ENCODE measurements around the gene D2HGDH. TPM values are rescaled to one million over a fixed set of nuclear protein-coding genes. Genes with fewer than 3 reads are reported as not detected.

D2HGDH gene
- total RNA-seq, 2 experiments from 2014 or later = 18.5 to 29.2 TPM

DNA sequence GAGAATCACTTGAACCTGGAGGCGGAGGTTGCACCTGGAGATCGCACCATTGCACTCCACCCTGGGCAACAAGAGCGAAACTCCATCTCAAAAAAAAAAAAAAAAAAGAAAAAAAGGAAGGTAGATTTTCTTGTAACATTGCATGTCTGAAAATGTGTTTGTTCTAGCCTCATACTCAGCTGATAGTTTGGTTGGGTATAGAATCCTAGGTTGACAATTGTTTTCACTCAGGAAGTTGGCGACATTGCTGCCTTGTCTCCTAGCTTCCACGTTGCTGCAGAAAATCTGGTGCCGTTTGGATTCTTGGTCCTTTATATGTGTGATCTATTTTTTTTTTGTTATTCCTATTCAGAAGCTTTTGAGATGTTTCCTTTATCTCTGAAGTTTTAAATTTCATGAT, 27.9 kb upstream of the D2HGDH start:
- Mint-ChIP-seq H3K9me3 (peaks cover 7% of the 10 kb centered on the region), H3K4me3 (no peak overlapping the region), H3K4me1 (peaks cover 8% of the 10 kb centered on the region), H3K27ac (no peak overlapping the region), H3K36me3 (ENCODE audit: low read depth) (peaks cover 50% of the 10 kb centered on the region), H3K27me3 (no peaks in the 10 kb centered on the region)
- POLR2A ChIA-PET = interaction anchor here (0.6 kb wide), 1 partner anchor 153 kb away, joined by 4 read pairs; no protein-coding TSS in a partner anchor
- DNase-seq = no peak
- CTCF ChIA-PET = interaction anchor here (0.7 to 0.9 kb wide), 3 partner anchors 9 to 245 kb away, joined by 4 to 5 read pairs (median 4); no protein-coding TSS in a partner anchor

DNA sequence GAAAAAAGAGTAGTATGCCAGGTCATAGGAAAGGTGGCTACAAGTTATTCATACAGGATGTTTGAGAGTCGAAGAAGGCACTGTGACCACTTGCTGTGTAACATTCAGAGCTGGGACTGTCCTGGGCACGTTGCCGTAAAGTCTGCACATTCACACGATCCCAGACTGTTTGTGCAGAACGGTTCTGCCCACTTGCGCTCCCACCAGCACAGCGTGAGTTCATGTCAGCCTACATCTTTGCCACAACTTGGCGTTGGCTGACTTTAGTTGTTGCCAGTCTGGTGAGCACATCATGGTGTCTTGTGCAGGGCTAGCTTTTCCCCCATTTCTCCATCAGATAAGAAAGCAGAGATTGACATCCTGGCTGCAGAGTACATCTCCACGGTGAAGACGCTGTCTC, 25.6 kb upstream of the D2HGDH start:
- peaks cover 7% of the 10 kb centered on the region for H3K9me3 Mint-ChIP-seq
- no peak overlapping the region for H3K4me3 Mint-ChIP-seq
- H3K27ac Mint-ChIP-seq = no peak overlapping the region
- DNase-seq = no peak
- peaks cover 1% of the 10 kb centered on the region for H3K4me1 Mint-ChIP-seq
- POLR2A ChIA-PET = no interaction called here
- no peaks in the 10 kb centered on the region for H3K27me3 Mint-ChIP-seq
- CTCF ChIA-PET = interaction anchor here (1.2 kb wide), 1 partner anchor 35 kb away, joined by 3 read pairs; no protein-coding TSS in a partner anchor
- peaks cover 59% of the 10 kb centered on the region for H3K36me3 Mint-ChIP-seq (ENCODE audit: low read depth)

DNA sequence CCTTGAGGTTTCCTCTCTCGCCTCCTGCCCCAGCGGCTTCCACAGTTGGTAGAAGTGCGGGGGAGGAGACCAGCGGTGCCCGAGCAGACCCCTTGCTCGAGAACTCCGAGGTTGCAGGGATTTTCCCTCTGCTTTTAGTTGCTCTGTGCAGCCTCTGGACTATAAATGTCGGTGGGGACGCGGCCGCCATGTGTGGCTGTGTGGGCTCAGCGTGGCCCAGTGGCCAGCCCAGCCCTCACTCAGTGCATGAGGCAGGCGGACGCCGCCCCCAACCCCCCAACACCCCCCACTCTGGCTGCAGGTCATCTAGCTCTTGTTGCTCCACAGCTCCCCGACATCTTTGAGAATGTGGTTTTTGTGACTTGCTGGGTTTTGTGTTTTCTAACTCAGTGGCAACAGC, 15.3 kb upstream of the D2HGDH start:
- peaks cover 9% of the 10 kb centered on the region for H3K9me3 Mint-ChIP-seq
- POLR2A ChIA-PET = no interaction called here
- no peaks in the 10 kb centered on the region for H3K27me3 Mint-ChIP-seq
- DNase-seq = no peak
- H3K36me3 Mint-ChIP-seq (ENCODE audit: low read depth) = peaks cover 50% of the 10 kb centered on the region
- H3K4me3 Mint-ChIP-seq = no peak overlapping the region
- peaks cover 2% of the 10 kb centered on the region for H3K4me1 Mint-ChIP-seq
- CTCF ChIA-PET = interaction anchor here (1.1 to 1.6 kb wide), 3 partner anchors 10 to 21 kb away, joined by 3 to 5 read pairs (median 3); no protein-coding TSS in a partner anchor
- no peak overlapping the region for H3K27ac Mint-ChIP-seq

DNA sequence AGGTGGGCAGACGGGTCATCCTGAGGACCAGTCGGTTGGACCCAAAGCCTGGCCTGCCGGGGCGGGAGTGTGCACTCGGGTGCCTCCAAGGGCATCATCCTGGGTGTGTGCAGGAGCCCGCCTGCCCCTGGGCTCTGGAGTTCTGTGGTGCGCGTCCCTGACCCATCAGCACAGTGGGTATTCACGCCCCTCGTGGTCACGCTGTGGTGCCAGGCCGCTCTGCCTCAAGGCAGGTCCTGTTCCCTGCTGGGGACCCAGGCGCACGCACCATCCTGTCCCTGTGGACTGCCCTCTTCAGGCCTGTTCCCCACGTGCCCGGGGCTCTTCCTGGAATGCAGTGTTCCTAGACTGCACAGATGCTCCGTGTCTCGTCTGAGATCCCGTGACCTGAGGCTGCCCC, 14.3 kb upstream of the D2HGDH start:
- CTCF ChIA-PET = interaction anchor here (1.4 kb wide), 1 partner anchor 20 kb away, joined by 5 read pairs; no protein-coding TSS in a partner anchor
- DNase-seq = no peak
- H3K4me1 Mint-ChIP-seq = peaks cover 2% of the 10 kb centered on the region
- POLR2A ChIA-PET = no interaction called here
- no peaks in the 10 kb centered on the region for H3K27me3 Mint-ChIP-seq
- no peak overlapping the region for H3K27ac Mint-ChIP-seq
- H3K36me3 Mint-ChIP-seq (ENCODE audit: low read depth) = peaks cover 46% of the 10 kb centered on the region
- H3K9me3 Mint-ChIP-seq = peaks cover 11% of the 10 kb centered on the region
- no peak overlapping the region for H3K4me3 Mint-ChIP-seq

DNA sequence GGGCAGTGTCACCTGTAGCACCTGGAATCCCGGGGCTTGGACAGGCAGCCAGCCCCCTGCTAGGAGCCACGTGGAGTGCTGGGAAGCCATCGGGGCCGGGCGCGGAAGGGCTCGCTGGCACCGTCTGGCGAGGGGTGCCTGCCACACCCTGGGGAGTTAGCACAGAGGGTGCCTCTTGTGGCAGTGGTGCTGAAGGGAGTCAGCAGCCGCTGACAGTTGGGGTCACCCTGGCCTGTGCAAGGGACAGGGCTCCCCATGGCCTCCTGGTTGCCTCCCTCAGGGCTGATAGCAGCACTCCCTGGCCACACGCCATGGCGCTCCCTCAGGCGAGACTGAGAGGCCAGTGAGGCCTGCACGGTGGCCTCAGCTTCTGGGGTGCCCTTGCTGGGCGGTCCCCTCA, 13.9 kb upstream of the D2HGDH start:
- peaks cover 2% of the 10 kb centered on the region for H3K4me1 Mint-ChIP-seq
- H3K36me3 Mint-ChIP-seq (ENCODE audit: low read depth) = peaks cover 48% of the 10 kb centered on the region
- POLR2A ChIA-PET = no interaction called here
- H3K4me3 Mint-ChIP-seq = no peak overlapping the region
- CTCF ChIA-PET = no interaction called here
- H3K9me3 Mint-ChIP-seq = peaks cover 11% of the 10 kb centered on the region
- no peaks in the 10 kb centered on the region for H3K27me3 Mint-ChIP-seq
- no peak for DNase-seq
- no peak overlapping the region for H3K27ac Mint-ChIP-seq

DNA sequence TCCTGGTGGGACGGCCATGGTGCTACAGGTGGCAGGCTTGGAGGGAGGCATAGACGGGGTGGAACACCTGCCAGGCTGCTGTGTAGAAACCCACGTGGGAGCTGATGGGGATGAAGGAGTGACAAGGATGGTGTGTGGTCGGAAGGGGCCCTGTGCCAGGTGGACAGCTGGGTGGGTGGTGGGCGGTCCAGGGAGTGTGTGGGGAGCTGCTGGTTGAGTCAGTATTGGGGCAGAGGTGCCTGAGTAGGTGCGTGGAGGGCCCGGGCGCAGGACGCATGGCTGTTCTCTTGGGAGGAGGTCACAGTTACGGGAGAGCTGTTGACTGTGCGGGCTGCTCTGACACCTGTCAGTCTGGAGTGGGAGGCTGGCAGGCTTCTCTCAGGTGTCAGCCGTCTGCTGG, 12.6 kb upstream of the D2HGDH start:
- CTCF ChIA-PET = interaction anchor here (1.3 kb wide), 1 partner anchor 157 kb away, joined by 4 read pairs; no protein-coding TSS in a partner anchor
- POLR2A ChIA-PET = no interaction called here
- Mint-ChIP-seq H3K27me3 (no peaks in the 10 kb centered on the region), H3K4me3 (no peak overlapping the region), H3K27ac (no peak overlapping the region), H3K9me3 (peaks cover 11% of the 10 kb centered on the region), H3K36me3 (ENCODE audit: low read depth) (peaks cover 43% of the 10 kb centered on the region), H3K4me1 (peaks cover 2% of the 10 kb centered on the region)
- DNase-seq = no peak

DNA sequence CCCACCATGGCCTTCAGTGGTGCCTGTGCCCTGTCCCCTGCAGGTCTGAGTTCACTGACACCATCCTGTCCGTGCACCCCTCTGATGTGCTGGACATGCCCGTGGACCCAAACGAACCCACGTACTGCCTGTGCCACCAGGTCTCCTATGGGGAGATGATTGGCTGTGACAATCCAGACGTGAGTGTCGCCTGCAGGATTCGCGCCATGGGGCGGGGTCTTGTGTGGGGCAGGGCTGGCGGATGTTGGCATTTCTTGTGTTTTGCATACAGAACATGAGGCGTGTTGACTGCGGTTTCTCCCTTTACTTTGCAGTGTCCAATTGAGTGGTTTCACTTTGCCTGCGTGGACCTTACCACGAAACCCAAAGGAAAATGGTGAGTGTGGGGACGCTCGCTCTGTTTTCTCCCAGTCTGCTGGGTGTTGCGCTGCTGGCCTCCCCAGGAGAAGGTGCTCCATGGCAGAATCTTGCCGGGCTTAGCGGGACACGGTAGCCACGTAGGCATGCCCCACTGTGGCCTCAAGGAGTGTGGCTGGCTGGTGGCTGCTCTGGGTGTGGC, 11.5 kb upstream of the D2HGDH start:
- no peak overlapping the region for H3K27ac Mint-ChIP-seq
- H3K36me3 Mint-ChIP-seq (ENCODE audit: low read depth) = peaks cover 43% of the 10 kb centered on the region
- CTCF ChIA-PET = interaction anchor here (1.3 kb wide), 1 partner anchor 156 kb away, joined by 4 read pairs; no protein-coding TSS in a partner anchor
- H3K4me1 Mint-ChIP-seq = no peaks in the 10 kb centered on the region
- no peaks in the 10 kb centered on the region for H3K27me3 Mint-ChIP-seq
- no peak overlapping the region for H3K4me3 Mint-ChIP-seq
- no peak for DNase-seq
- POLR2A ChIA-PET = no interaction called here
- H3K9me3 Mint-ChIP-seq = peaks cover 11% of the 10 kb centered on the region

DNA sequence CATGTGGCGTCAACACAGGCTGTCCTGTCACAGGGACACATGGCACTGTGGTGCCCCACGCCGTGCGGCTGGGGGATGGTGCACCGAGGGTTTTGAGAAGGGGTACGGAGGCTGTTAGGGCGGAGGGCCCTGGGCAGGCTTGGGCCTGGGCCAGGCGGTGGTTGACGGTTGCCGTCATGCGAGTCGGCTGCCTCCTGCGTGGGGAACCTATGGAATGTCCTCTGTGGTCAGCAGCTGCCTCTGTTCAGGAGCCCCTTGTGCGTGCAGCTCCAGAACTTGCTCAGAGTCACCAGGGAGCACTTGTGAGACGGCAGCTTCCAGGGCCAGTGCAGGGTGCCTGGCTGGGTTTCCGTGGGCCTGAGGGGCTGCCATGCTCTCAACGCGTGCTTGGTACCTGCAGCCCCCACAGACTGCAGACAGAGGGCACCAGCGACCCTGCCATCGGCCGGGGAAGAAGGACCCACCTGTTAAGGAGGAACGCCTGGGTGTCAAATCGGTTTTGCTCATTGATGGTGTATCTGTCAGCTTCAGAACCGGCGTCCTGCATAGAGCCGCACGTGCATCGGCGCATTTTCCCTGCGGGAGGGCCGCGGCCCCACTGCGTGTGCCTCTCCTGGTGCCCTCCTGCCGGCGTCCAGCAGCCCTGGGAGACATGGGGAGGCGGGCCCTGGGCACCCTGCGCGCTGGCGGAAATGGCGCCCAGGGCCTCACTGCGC, 10.0 kb upstream of the D2HGDH start:
- ChIA-PET POLR2A (no interaction called here), CTCF (no interaction called here)
- Mint-ChIP-seq H3K27me3 (no peaks in the 10 kb centered on the region), H3K4me1 (no peaks in the 10 kb centered on the region), H3K27ac (no peak overlapping the region), H3K9me3 (peaks cover 11% of the 10 kb centered on the region), H3K4me3 (no peak overlapping the region), H3K36me3 (ENCODE audit: low read depth) (peaks cover 43% of the 10 kb centered on the region)
- DNase-seq = no peak

DNA sequence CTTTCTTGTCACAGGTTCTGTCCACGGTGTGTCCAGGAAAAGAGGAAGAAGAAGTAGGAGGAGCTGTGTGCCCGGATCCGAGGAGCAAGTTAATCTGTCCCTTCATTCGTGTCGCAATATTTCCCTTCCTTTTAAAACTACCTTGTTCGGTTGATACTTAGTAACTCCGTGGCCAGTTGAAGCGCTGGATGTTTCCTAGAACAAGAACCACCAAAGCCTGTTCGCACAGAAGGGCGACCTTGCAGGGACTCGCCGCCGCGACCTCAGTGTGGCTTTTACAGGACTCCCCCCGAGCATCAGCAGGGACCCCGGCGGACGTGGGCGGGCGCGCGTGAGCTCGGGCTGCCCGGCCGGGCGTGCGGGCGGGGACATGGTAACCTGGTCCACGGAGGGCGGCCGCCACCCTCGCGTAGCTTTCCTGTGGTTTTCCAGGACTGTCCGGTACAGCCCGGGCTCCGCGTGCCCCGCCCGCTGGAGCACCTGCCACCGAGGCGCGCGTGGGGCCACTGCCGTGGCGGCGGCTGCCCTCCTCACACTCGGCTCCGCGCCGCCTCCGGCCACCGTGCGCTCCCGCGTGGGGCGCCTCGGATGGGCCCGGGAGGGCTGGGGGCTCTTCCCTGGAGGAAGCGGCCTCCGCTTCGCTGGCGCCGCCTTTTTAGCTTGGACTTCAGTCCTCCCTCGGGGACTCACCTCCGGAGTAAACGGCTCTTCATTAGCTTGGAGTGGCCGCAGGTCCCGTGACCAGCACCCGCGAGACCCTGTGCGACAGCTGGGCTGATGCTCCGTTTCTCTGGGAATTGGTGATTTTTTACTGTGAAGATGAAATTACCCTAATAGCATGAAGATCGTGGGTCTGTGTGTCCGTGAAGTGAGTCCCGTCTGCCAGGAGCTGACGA, 9.2 kb upstream of the D2HGDH start:
- Mint-ChIP-seq H3K27me3 (no peaks in the 10 kb centered on the region), H3K4me1 (peaks cover 6% of the 10 kb centered on the region), H3K4me3 (no peak overlapping the region), H3K9me3 (peaks cover 11% of the 10 kb centered on the region), H3K27ac (no peak overlapping the region), H3K36me3 (ENCODE audit: low read depth) (peaks cover 42% of the 10 kb centered on the region)
- POLR2A ChIA-PET = no interaction called here
- no peak for DNase-seq
- CTCF ChIA-PET = no interaction called here

DNA sequence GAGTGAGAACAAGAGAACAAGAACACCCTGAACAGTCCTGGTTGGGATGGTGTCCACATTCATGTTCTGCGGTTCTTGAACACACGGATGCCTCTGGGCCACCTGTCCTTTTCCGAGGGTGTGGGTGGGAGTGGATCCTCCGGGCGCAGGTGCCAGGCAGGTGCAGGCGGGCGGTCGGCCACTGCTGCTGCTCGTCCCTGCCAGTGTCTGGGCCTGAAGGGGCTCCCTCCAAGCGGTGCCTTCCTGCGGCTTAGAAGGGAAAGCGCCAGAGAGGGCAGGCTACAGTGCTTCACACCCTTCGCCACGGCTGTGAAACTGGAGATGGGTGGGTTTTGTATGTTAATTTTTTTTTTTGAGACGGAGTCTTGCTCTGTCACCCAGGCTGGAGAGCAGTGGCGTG, 8.0 kb upstream of the D2HGDH start:
- Mint-ChIP-seq H3K36me3 (ENCODE audit: low read depth) (peaks cover 33% of the 10 kb centered on the region), H3K4me3 (no peak overlapping the region), H3K4me1 (peaks cover 16% of the 10 kb centered on the region), H3K27me3 (no peaks in the 10 kb centered on the region), H3K27ac (no peak overlapping the region), H3K9me3 (peaks cover 11% of the 10 kb centered on the region)
- POLR2A ChIA-PET = no interaction called here
- DNase-seq = no peak
- CTCF ChIA-PET = no interaction called here

DNA sequence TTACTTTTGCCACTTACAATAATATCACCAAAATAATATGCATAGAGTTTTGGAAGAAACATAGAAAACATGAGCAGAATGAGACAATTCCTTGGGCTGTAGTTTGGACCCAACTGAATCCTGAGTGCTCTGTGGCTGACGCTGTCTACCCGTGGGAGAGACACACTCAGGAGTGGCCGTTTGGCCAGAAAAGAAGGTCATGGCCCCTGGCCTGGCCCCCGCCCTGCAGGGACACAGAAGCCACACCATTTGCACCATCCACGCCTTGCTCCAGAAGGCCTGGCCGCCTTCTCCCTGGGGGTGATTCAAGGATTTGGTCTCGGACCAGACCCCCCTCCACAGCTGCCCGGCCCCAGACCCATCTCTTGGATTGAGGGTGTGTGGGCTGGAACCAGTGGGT, 6.4 kb upstream of the D2HGDH start:
- Mint-ChIP-seq H3K27ac (no peak overlapping the region), H3K27me3 (no peaks in the 10 kb centered on the region), H3K4me3 (no peak overlapping the region), H3K36me3 (ENCODE audit: low read depth) (peaks cover 20% of the 10 kb centered on the region), H3K9me3 (peaks cover 5% of the 10 kb centered on the region), H3K4me1 (peaks cover 25% of the 10 kb centered on the region)
- DNase-seq = no peak
- POLR2A ChIA-PET = no interaction called here
- CTCF ChIA-PET = interaction anchor here (1.7 kb wide), 1 partner anchor 69 kb away, joined by 3 read pairs; no protein-coding TSS in a partner anchor

DNA sequence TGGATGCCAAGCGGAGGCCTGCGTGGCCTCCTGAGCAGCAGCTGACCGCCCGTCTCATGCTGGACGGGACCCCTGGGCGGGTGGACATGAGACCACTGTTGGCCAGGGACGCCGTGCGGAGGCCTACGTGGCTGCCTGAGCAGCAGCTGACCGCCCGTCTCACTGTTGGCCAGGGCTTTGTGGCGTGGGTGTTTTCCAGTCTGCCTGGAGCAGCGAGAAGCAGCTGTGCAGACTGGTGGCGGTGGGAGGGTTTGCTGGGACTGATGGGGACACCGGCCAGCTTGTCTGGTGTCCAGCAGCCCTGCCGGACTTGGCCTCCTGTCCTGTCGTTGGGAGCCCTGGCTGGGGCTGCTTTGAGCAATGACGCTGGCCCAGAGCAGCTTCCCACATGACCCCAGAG, 5.8 kb upstream of the D2HGDH start:
- DNase-seq = no peak
- Mint-ChIP-seq H3K27me3 (no peaks in the 10 kb centered on the region), H3K4me3 (no peak overlapping the region), H3K27ac (no peak overlapping the region), H3K9me3 (peaks cover 4% of the 10 kb centered on the region), H3K4me1 (peaks cover 31% of the 10 kb centered on the region), H3K36me3 (ENCODE audit: low read depth) (peaks cover 14% of the 10 kb centered on the region)
- ChIA-PET CTCF (interaction anchor here (0.6 to 1.7 kb wide), 3 partner anchors 10 to 69 kb away, joined by 3 read pairs; no protein-coding TSS in a partner anchor), POLR2A (no interaction called here)

DNA sequence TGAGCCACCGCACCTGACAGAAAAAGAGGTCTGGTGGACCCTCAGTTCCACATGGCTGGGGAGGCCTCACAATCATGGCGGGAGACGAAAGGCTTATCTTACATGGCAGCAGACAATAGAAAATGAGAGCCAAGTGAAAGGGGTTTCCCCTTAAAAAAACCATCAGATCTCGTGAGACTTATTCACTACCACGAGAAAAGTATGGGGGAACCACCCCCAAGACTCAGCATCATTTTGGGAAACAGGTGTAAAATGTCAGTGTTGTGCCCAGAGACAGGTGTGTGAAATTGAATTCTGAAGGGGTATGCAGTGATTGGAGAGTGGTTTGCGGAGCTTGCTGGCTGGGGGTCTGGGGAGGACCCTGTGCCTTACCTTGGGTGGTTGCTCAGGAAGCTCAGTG, 4.6 kb upstream of the D2HGDH start:
- peaks cover 35% of the 10 kb centered on the region for H3K4me1 Mint-ChIP-seq
- no peaks in the 10 kb centered on the region for H3K27me3 Mint-ChIP-seq
- no peaks in the 10 kb centered on the region for H3K9me3 Mint-ChIP-seq
- H3K27ac Mint-ChIP-seq = no peak overlapping the region
- no peak overlapping the region for H3K4me3 Mint-ChIP-seq
- H3K36me3 Mint-ChIP-seq (ENCODE audit: low read depth) = peaks cover 6% of the 10 kb centered on the region
- ChIA-PET CTCF (interaction anchor here (1.1 to 1.7 kb wide), 2 partner anchors 15 to 71 kb away, joined by 3 read pairs; no protein-coding TSS in a partner anchor), POLR2A (no interaction called here)
- no peak for DNase-seq

All from activated CD4-positive, alpha-beta T cell treated with anti-CD3 and anti-CD28 coated beads, Interleukin-2, amount 10 ng/mL, durations not matched to agents 7 days and 5 days (primary cell).